ENCODE results near the gene MOB3C. TPM values are rescaled to one million over a fixed set of nuclear protein-coding genes. Genes with fewer than 3 reads are reported as not detected.
A peak's percentile ranks its signal among the peaks of the same experiment; 100 is the strongest.

MOB3C gene
- polyA plus RNA-seq, 3 donors, result 5.3 to 18.1 (median 6.1) TPM

- peaks cover 54 to 62% of the 10 kb centered on the region in 2 donors for H3K36me3 Mint-ChIP-seq
- H3K4me1 Mint-ChIP-seq, result peaks cover 43% of the 10 kb centered on the region
- Histone ChIP-seq H3K27me3 (ENCODE audit: control insufficient read depth in 2 of 2, insufficient read depth in 2 of 2, low read length in 2 of 2) (no peaks in the 10 kb centered on the region), H3K4me3 (replicated peaks in 1 of 3; ENCODE audit: low read depth in 2 of 3, low read length in 3 of 3) (no peak overlapping the region), H3K4me2 (replicated peaks; ENCODE audit: extremely low read depth, low read length, poor library complexity, severe bottlenecking) (no peak overlapping the region), H2AFZ (ENCODE audit: insufficient read depth, low read depth, low read length, poor library complexity, severe bottlenecking) (no peak overlapping the region), H4K20me1 (ENCODE audit: insufficient read depth, low read length) (peaks cover 54% of the 10 kb centered on the region), H3K4me1 (ENCODE audit: control insufficient read depth in 1 of 2, insufficient read depth in 2 of 2, low read length in 2 of 2) (peaks cover 29 to 41% of the 10 kb centered on the region in 2 donors), H3K27ac (ENCODE audit: low read depth in 1 of 2, low read length in 2 of 2) (no peak overlapping the region), H3K9me3 (replicated peaks in 1 of 2; ENCODE audit: control insufficient read depth in 1 of 2, insufficient read depth in 1 of 2, low read length in 2 of 2) (no peaks in the 10 kb centered on the region), H3K79me2 (ENCODE audit: insufficient read depth, low read length) (peaks cover 29% of the 10 kb centered on the region), H3K36me3 (replicated peaks in 1 of 2; ENCODE audit: control insufficient read depth in 1 of 2, insufficient read depth in 2 of 2, low read length in 2 of 2) (peaks cover 24 to 50% of the 10 kb centered on the region in 2 donors), H3K9ac (ENCODE audit: insufficient read depth, low read length, poor library complexity, severe bottlenecking) (no peak overlapping the region)
- H3K27me3 Mint-ChIP-seq (ENCODE audit: low read depth in 3 of 3), result no peaks in the 10 kb centered on the region
- DNase-seq, result no peak
- 97% methylated on average over 6 of the region's 7 CpGs for WGBS (ENCODE audit: insufficient coverage)
- intact Hi-C loops (cut with micrococcal nuclease), result no loop called here
- no peak overlapping the region for H3K4me3 Mint-ChIP-seq
- TF ChIP-seq, protein P1, sequence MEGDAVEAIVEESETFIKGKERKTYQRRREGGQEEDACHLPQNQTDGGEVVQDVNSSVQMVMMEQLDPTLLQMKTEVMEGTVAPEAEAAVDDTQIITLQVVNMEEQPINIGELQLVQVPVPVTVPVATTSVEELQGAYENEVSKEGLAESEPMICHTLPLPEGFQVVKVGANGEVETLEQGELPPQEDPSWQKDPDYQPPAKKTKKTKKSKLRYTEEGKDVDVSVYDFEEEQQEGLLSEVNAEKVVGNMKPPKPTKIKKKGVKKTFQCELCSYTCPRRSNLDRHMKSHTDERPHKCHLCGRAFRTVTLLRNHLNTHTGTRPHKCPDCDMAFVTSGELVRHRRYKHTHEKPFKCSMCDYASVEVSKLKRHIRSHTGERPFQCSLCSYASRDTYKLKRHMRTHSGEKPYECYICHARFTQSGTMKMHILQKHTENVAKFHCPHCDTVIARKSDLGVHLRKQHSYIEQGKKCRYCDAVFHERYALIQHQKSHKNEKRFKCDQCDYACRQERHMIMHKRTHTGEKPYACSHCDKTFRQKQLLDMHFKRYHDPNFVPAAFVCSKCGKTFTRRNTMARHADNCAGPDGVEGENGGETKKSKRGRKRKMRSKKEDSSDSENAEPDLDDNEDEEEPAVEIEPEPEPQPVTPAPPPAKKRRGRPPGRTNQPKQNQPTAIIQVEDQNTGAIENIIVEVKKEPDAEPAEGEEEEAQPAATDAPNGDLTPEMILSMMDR (IDR thresholded peaks at IDR 0.05), result no peak
- H3K9me3 Mint-ChIP-seq, result peaks cover 0 to 1% (median 0%) of the 10 kb centered on the region in 7 donors
- peak overlapping the region in 1 of 7 donors; percentile 1 for H3K27ac Mint-ChIP-seq
Measured at GRCh38 chr1:46607345-46608130, 9.1 kb downstream of the MOB3C start.

DNA sequence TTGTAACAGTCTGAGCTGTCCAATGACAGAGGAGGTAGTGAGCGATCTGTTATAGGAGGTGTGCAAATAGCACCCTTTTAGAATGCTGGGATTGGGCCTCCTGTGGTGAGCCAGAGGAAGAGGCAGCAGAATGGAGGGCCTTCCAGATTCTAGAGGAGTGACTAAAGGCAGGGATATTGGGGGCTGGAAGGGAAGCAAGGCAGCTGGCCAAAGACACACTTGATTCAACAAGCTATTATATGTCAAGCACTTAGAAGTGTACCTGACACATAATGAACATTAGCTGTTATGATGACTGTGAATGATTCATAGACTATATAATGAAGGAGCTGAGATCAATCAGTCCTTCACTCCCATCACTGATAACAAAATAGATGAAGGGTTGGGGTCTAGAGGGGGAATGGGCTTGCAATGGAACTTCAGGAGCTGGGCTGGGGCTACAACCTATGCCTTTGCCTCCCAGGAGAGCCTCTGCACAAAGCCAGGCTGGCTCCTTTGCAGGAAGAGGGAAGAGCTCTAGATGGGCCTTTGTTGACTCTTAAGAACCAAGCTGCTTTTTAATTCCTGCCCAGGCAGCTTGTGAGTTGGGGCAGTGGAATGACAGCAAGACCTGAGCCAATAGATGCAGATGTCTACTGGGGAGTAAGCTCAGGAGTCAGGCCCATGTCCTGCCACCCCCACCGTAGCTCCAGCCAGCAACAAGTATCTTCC is 10.2 kb downstream of the MOB3C start:
- Histone ChIP-seq H4K20me1 (ENCODE audit: insufficient read depth, low read length) (peaks cover 48% of the 10 kb centered on the region), H3K79me2 (ENCODE audit: insufficient read depth, low read length) (peaks cover 29% of the 10 kb centered on the region), H3K4me3 (replicated peaks in 1 of 3; ENCODE audit: low read depth in 2 of 3, low read length in 3 of 3) (no peak overlapping the region), H2AFZ (ENCODE audit: insufficient read depth, low read depth, low read length, poor library complexity, severe bottlenecking) (no peak overlapping the region), H3K4me1 (ENCODE audit: control insufficient read depth in 1 of 2, insufficient read depth in 2 of 2, low read length in 2 of 2) (peaks cover 30 to 42% of the 10 kb centered on the region in 2 donors), H3K9me3 (replicated peaks in 1 of 2; ENCODE audit: control insufficient read depth in 1 of 2, insufficient read depth in 1 of 2, low read length in 2 of 2) (no peaks in the 10 kb centered on the region), H3K9ac (ENCODE audit: insufficient read depth, low read length, poor library complexity, severe bottlenecking) (no peak overlapping the region), H3K27ac (ENCODE audit: low read depth in 1 of 2, low read length in 2 of 2) (no peak overlapping the region), H3K36me3 (replicated peaks in 1 of 2; ENCODE audit: control insufficient read depth in 1 of 2, insufficient read depth in 2 of 2, low read length in 2 of 2) (peaks cover 24 to 41% of the 10 kb centered on the region in 2 donors), H3K4me2 (replicated peaks; ENCODE audit: extremely low read depth, low read length, poor library complexity, severe bottlenecking) (no peak overlapping the region), H3K27me3 (ENCODE audit: control insufficient read depth in 2 of 2, insufficient read depth in 2 of 2, low read length in 2 of 2) (no peaks in the 10 kb centered on the region)
- no peaks in the 10 kb centered on the region for H3K27me3 Mint-ChIP-seq (ENCODE audit: low read depth in 3 of 3)
- WGBS (ENCODE audit: insufficient coverage), result 100% methylated on average over 1 of the region's 2 CpGs
- H3K36me3 Mint-ChIP-seq, result peaks cover 55 to 57% of the 10 kb centered on the region in 2 donors
- peaks cover 45% of the 10 kb centered on the region for H3K4me1 Mint-ChIP-seq
- TF ChIP-seq, protein P1 (IDR thresholded peaks at IDR 0.05), result no peak
- H3K4me3 Mint-ChIP-seq, result no peak overlapping the region
- intact Hi-C loops (cut with micrococcal nuclease), result no loop called here
- DNase-seq, result no peak
- peak overlapping the region in 1 of 7 donors; percentile 19 for H3K27ac Mint-ChIP-seq
- H3K9me3 Mint-ChIP-seq, result peaks cover 0 to 1% (median 0%) of the 10 kb centered on the region in 7 donors
